ENCODE data around the gene NRP1. TPM values are rescaled to one million over a fixed set of nuclear protein-coding genes. Genes with fewer than 3 reads are reported as not detected.
"Not testable (repeated sequence)": the region's sequence is repeated elsewhere in the genome, so short reads cannot be mapped to it uniquely, and the experiment has no call there.

The NRP1 gene
- total RNA-seq, 1 donor from 2014 or later: 178 TPM

DNA sequence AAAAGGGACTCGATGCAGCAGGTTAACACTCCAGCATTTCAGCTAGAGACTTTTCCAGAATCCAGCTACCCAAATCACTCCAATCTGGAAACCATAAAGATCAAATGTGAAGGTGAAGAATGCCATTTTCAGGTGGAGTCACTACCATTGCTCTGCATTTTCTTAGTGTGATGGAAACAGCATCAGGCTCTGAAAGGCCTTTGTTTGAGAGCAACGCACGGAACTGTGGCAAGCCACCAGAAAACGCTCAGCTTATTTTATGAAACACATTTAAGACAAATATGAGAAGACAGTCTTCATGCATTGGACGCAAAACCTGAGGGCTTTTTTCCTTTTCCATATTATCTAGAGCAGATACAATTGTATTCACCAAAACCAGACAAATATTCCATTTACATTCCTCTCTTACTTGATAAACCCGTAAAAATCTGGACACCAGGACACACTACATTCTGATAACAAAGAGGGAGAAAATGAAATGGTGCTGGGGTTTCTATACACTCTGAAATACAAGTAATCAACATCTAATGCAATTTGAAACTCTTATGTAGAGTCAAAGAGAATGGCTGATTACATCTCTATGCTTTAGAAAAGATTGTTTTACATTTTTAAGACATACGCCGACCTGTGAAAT lies 99.1 kb downstream of the NRP1 start:
- no peak for DNase-seq

DNA sequence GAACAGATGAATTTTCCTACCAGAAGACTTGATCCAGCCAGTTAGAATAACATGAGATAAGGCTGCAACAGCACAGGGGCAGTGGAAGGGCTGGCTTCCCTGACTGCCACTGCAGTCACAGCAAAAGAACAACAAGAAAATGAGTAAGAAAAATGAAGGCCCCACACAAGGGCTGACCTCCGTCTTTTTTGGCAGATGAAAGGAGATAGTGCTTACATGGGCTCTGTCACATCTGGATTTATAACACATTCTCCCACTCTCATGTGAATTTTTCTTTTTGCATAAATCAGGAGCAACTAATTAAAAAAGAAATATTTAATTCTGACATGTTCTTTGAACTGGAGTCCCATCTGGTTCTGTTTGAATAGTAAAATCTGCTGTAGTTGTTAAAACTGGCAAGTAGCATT lies 99.6 kb downstream of the NRP1 start:
- peak; percentile 44 for DNase-seq

DNA sequence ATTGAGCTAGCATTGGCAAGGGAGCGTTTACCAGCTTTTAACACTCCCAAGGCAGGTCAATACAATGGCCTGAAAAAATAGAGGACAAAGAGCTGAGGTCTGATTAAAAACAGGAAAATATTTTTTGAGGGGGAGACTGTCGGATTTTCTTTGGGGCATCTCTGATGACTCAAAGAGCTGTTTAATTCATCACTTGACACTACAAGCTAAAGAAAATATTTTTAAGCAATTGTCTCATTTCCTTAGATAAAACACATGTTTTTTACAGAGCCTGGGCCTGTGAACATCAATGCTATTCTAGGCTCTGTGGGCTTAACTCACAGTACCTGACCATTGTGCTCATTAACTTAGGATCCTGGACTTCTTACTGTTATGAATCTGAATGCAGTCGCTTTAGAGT lies 100.8 kb downstream of the NRP1 start:
- peak; percentile 91 for DNase-seq

DNA sequence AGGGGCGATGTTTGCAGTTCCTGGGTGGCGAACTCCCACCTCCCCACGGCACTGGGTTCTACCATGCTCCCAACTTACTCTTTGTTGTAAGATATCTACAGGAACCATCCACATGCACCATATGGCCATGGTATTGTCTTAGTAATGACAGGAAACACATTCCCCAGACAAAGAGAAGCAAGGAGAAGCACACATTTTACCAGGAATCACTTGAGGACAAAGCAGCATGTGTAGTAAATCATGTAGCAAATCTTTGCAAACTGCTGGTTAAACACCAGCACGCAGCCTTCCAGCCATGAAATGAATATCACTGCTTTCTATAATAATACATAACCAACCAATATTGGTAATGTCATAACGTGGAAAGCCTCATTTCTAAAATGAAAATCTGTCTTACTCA lies 101.2 kb downstream of the NRP1 start:
- peak; percentile 85 for DNase-seq

DNA sequence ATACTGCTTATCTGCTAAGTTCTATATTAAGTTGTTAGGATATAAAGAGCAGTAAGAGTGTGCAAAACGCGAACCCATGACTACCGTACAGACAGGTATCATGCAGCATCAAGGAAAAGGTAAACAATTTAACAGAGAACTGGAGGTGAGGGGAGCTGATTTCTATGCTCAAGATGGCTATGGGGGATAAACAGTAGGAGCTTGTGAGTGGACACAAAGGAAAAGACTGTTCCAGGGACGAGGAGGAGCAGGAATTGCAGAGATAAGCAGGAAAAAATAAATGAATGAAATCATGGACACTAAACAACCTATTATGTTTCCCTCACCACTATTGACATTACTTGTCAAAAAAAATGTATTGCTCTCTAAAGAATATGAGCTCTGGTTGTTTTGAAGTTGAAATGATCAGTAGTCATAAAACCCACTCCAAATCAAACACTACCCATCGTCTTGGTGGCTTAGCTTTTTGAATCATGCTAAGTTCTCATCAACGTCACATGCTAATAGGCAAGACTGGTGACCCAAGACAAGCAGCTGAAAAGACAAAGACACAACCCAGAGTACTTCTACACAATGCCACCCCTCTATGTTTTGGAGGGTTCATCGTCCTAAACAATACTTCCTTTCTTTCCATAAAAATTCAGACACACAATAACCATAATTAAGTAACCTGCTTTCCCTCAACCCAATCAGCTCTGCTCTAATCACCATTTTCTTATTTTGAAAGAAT lies 102.7 kb downstream of the NRP1 start:
- DNase-seq: no peak

DNA sequence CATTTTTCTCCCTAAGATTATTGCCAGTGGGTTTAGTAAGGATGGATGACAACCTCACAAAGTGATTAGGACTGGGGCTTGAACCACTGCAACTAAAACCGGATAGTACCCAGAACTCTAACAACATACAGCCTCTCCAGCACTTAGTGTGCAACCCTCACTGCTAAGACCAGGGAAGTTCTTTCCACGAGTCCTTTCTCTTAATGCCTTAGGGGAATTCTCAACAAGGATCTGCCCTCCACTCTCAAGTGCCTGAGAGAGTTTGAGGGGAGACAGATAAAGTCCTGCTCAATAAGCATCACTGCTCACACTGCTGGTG lies 104.6 kb downstream of the NRP1 start:
- no peak for DNase-seq

DNA sequence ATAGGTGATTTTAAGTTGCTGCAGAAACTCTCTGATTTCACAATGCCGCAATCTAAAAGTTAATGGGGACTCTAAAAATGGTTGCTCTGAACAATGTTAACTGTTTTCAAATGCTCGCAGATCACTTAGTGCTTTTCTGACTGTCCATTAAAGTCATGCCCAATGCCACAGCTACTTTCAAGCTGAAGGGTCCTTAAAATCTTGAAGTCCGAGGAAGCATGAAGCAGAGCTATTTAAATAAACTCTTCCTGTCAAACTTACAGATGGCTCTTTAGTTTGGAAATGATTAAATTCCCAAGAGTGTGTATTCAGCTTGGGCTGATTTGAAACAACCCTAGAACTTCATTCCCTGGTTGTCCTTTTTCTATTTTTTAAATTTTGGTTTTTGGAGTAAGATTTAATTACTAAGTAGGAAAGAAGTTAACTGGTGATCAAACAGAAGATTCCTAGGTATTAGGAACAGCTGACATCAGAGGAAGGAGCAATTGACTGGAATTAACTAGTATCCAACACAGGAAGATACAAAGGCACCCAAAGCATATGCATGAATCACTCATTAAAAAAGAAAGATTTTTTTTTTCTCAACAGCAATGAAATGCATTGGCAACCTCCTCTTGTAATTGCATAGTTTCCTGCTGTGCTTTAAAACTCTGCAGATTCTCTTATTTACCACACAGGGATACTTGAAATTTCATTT lies 105.1 kb downstream of the NRP1 start:
- DNase-seq: peak; percentile 50

DNA sequence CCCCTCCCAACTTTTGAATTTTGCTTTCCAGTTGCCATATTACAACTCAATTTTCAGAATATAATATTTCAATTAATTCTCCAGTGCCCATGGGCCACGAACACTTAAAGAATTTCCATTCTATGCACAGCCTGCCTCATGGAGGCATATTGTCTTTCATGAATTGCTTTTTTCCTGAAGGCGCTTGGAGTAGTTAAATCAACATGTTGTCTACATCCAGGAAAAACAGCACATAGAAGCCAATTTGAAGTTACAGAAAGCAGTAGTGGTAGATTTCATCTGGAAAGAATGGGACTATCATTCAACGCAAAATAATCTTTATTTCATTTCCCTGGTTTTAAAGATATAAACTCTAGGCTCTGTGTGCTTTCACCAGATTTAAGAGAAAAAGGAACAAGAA lies 106.0 kb downstream of the NRP1 start:
- DNase-seq: no peak

DNA sequence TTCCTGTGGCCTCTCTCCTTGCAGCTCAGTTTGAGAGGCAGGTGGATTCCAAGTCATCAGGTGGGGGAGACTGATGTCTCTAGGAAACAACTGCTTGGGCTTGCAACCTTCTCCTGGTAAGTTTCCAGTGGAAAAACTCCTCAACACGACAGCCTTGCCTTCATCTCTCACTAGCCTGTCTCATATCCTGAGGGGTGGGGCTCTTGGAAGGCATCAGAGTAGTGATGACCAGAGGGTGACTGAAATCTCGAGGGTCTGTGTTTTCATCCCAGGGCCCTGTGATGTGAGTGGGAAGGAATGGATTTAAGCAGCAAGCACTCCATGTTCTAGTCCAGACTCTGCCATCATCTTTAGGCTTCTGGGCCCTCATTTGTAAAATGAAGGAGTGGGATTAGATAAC lies 107.0 kb downstream of the NRP1 start:
- DNase-seq: peak; percentile 65

DNA sequence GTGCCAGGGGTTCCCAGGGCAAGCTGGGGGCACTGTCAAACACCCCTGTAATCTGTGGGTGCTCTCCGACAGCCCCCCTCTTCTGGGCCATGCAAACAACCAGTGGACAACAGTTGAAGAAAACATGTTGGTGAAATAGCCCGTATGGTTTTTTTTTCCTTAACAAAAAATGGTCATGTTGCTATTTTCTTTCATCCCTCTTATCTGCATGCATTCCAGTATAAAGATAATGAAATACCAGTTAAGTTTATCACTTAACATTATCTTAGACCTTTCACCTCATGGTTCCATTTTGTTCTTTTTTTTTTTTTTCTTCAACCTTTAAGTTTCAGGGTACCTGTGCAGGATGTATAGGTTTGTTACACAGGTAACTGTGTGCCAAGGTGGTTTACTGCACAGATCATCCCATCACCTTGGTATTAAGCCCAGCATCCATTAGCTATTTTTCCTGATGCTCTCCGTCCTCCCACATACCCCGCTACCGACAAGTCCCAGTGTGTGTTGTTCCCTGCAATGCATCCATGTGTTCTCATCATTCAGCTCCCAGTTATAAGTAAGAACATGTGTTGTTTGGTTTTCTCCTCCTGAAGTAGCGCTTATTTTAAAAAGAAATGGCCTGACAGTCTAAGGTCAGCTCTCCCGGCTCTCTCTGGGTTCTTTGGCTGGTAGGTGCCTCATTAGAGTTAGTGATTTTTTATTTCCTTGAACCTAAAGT lies 110.1 kb downstream of the NRP1 start:
- DNase-seq: no peak

DNA sequence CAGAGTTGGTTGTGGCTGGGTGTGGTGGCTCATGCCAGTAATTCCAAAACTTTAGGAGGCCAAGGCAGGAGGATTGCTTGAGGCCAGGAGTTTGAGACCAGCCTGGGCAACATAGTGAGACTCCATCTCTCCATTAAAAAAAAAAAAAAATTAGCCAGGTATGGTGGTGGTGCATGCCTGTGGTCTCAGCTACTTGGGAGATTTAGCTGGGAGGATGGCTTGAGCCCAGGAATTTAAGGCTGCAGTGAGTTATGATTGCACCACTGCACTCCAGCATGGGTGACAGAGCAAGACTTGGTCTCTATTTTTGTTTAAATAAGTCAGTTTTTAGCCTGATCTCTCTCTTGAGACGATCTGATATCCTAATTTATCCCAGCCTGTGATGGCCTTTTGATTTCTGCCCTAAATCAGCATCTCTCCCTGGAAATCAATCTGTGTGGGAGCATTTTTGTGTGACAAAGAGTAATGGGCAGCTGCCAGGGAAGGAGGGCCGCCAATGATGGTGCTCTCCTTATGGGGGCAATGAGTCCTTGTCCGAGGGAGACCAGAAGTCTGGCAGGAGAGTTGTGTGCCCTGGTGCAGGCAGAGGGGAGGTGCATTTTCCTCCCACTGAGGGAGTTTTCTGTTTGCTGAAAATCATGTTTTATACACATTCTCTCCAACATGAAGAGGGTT lies 111.0 kb downstream of the NRP1 start:
- DNase-seq: no peak

DNA sequence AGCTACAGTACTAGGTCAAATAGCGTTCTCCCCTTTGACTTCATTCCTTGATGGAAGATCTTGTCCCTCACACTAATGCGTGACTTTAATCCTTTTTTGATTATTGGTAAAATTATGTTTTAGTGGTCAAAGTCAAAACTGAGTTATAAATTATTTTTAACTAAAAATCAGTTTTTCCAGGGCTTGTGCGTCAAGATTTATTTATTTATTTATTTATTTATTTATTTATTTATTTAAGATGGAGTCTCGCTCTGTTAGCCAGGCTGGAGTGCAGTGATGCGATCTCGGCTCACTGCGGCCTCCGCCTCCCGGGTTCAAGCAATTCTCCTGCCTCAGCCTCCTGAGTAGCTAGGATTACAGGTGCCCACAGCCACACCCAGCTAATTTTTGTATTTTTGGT lies 112.2 kb downstream of the NRP1 start:
- not testable (repeated sequence) for DNase-seq

DNA sequence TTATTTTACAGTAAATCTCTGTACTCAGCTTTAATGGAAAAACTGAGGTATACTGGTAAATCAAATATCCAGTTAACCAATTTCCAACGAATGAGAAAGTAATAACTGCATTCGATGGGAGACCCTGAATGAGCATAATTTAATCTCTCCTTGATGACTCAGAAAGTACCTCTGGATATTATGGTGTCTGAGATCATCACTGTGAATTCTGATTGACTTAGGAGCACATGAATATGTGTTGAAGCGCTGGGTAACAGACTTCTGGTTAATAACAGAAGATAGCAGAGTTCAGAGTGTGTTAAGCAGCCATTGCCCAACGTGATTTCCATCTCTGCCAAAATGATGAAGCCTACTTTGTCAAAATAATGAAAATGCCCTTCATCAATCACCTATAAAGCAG lies 116.6 kb downstream of the NRP1 start:
- peak; percentile 54 for DNase-seq

DNA sequence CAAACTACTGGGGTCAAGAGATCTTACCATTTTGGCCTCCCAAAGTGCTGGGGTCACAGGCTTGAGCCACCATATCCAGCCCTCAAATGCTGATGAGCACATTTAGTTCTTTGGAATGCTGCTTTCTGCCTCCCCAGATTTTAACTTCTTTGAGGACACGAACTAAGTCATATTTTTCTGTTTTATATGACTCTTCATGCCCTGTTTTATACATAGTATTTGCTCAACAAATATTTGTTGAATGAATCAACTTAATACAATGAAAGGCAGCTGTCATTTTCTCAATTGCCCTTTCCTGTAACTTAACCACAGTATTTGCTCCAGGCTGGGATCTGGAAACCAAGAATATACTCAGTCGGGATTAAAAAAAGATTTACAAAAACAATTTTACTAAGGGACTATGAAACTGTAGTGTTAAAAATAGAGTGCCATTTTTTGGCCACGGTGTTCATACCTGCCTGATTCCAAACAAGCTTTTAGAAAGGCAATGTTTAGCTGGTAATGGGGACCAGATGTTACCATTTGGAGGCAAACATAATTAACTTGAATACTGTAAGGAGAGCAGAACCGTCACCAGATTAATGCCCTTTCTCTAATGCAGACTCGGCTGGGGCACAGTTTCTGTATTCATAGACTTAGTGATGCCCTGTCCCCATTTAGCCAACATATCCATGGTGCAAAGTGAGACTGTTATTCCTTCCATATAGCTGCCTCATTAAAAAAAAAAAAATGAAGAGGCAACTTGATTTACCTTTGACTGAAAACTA lies 117.6 kb downstream of the NRP1 start:
- peak; percentile 71 for DNase-seq

DNA sequence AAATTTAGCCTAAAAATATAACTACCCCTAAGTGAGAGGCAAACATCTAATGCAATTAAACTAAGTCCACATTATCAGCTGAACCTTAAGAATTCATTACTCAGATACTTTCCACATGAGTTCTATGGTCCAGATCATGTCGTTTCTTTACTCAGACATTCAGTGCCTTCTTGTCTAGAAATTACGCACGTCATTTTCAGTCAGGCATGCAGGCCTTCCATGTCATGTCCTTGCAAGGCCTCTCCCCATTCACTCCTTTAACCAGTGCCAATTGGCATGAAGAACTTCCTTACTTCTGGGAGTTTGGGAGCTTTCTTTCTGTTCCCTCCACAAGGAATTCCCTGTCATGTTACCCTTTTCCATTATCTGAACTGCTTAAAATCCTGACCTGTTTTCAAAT lies 118.8 kb downstream of the NRP1 start:
- DNase-seq: no peak

DNA sequence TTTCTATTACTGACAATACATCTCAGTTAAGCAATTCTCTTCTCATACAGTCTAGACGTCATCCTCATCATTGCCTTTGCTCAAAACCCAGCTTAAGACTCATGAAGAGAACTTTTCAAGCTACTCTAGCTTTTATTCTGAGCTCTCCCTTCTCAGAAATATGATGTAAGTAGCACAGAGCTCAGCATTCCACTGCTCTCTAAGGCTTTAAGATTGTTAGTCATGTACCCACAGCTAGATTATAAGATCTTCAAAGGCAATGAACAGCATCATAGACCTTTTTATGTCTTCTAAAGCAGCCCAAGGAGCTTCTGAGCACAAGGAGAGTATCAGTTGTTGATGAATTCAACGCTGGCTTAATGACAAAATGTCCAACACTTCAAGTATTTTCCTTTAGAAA lies 119.3 kb downstream of the NRP1 start:
- no peak for DNase-seq

DNA sequence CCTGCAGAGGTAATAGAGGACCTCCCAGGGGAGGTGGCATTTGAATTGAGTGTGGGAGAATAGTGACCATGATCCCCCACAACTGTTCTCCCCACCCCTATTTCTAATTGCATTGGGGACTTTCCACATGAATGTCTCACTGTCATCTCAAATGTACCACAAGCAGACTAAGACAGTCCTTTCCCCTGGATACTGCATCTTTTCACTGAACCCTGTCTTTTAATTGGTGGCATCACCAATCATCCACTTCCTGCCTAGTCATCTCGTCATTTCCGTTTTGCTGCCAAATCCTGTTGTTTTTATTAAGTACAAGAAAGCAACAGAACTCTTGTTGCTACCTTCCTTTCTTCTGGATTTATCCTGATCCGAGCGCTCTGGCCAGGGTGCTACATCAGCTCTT lies 120.3 kb downstream of the NRP1 start:
- DNase-seq: peak; percentile 62

DNA sequence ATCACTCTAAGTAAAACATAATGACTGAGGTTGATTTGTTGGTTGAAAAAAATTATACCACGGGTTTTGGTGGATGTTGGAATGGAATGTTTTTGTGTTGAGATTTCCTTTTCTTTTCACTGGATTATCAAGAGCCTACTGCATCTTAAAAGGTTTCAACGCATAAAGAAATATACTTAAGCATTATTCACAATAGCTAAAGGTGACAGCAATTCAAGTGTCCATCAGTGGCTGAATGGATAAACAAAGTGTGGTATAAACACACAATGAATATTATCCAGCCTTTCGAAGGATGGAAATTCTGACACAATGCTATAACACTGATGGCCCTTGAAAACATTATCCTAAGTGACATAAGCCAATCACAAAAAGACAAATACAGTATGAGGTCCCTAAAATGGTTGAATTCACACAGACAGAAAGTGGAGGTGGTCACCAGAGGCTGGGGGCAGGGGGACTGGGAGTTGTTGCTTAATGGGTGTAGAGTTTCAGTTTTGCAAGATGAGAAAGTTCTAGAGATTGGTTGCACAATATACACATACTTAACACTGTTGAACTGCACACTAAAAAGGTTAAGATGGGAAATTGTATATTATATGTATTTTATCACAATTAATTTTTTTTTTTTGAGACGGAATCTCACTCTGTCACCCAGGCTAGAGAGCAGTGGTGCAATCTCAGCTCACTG lies 122.3 kb downstream of the NRP1 start:
- DNase-seq: no peak

DNA sequence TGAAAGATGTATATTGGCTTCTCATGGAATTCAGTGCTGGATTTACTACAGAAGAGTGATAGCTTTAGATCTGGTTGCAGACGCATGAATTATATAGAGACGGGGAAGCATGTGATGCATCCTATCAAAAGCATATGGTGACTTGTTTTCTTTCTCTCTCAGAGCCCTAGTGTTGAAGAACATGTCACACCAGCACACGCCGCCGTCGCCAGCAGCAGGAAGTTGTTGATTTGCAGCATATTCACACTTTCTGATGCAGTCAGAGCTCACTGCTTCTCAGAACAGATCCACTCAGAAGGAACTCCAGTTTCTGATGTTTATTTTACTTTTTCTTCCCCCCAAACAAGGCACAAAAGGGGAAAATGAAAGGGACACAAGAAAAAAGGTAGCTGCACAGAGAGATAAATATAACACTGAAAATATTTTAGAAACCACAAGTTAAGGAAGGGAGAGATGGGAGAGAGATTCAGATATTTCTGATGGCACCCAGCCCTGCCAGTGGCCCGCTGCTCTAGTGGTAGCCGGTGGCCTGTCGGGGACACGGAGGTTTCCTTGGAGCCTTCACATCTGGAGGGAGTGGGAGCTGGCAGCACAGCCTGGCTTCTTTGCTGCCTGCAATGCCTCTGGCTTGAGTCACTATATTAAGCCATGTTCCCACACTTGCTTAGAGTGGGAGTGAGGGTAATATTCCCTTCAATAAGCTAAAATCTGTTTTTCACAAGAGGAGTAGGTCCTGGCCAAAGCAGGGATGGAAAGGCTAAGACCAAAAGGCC lies 123.2 kb downstream of the NRP1 start:
- DNase-seq: peak; percentile 21

DNA sequence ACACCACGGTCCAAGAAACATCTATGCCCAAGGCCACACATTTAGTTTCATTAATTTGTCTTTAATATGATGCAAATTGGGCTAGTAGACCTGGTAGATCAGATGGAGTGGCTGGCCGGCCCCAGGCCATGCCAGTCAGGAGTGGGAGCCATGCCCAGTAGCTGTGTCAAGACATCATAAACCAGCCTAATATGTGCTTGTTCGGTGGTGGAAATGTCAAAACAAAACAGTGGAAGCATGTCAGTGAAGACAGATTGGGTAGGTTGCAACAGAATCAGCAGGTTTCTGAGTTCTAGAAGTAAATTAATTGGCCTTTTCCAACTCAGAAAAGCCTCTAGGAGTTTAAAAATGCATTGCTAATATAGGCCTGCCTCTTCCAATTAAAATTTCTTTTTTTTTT lies 124.7 kb downstream of the NRP1 start:
- DNase-seq: no peak

DNA sequence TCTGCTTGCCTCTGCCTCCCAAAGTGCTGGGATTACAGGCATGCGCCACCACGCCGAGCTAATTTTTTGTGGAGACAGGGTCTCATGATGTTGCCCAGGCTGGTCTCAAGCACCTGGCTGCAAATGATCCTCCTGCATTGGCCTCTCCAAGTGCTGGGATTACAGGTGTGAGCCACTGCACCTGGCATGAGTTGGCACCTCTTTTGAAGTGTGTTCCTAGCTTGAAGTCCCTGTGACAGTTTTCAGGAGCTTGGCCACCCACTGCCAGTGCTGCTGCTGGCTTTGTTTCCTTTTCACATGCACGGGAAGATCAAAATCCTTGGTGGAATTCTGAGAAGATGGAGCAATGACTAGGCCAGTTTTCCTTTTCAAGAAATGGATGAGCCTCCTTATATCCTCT lies 126.3 kb downstream of the NRP1 start:
- DNase-seq: no peak

Data from dermis blood vessel endothelial cell (primary cell).